GM19452 (cell line): Measurements from ENCODE around the gene ZMYND8.
"Not testable (repeated sequence)": the region's sequence is repeated elsewhere in the genome, so short reads cannot be mapped to it uniquely, and the experiment has no call there.

Experiments used
- ATAC-seq: cut with Tn5 transposase; IDR thresholded peaks from one replicate; pipeline ENCODE4 v1.9.1; 2021; ENCODE audit not compliant: unreplicated experiment

ZMYND8 gene

DNA sequence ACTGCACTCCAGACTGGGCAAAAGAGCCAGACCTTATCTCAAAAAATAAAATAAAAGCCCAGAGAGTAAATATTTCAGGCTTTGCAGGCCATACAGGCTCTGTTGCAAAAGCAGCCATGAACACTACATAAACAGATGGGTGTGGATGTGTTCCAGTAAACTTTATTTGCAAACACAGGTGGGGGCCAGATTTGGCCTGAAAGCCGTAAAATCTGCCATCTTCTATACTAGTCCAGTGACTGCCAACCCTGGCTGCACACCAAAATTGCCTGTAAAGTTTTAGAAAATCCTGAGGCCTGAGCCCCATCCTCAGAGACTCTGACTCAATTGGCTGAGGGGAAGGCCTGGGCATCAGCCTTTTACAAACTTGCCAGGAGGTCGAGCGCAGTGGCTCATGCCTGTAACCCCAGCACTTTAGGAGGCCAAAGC is 103.6 kb downstream of the ZMYND8 start:
- no peak for ATAC-seq

DNA sequence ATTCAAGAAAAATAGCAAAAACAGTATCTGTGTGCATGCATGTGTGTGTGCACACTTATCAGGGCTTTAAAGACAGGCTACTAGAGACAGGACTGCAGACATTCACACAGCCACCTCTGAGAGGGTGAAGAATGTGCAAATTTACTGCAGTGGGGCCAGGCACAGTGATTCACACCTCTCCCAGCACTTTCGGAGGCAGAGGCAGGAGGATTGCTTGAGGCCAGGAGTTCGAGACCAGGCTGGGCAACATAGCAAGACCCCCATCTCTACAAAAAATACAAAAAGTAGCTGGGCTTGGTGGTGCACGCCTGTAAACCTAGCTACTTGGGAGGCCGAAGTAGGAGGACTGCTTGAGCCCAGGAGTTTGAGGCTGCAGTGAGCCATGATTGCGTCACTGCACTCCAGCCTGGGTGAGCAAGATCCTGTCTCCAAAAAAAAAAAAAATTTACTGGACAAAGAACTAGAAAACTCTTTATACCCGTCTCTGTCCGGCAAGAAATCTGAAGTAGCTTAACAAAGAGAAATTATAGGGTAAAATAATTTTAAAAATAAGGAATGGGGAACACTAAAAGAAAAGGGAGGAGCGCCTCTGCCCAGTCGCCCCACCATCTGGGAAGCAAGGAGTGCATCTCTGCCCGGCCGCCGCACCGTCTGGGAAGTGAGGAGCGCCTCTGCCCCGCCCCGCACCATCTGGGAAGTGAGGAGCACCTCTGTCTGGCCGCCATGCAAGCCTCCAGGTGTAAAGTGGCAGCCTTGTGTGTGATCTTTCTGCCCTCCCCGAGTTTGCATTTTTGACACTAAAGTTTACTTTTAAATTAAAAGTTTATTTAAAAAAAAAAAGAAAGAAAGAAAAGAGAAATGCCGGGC is 105.1 kb downstream of the ZMYND8 start:
- no peak for ATAC-seq

DNA sequence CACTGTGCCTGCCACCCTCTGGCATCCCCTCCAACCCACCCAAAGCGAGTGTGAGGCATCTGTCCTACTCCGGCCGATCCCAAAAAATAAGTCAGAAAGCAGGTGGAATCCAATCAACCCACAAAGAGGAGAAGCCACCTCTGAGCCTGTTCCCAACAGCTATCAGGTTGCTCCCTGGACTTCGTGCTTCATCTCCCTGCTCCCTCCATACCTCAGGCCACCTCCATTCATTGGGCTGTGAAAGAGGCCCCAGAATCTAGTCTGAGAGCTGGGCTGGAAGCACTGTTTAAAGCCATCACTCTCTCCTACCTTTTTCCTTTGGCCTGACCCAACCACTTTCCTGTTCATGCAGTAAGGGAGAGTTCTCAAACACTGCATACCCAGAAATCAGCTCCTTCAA is 106.1 kb downstream of the ZMYND8 start:
- no peak for ATAC-seq

DNA sequence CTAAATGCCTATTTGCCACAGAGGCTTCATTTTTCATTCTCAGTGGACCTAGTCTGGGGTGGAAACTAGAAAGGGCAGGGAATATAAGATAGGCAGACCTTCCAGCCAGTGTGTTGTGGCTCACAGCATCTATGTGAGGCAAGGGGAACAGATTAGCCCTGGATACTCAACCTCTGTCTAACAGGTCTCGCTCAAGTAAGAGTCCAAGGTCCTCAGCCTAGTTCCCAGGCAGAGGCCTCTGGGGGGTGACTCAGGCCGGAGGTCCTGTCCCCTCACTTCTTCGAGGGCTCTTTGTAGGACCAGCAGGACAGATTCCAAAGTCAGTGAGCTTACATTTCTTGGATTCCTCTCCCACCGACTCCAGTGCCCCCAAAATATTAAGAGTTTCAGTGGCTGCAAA is 106.6 kb downstream of the ZMYND8 start:
- no peak for ATAC-seq

DNA sequence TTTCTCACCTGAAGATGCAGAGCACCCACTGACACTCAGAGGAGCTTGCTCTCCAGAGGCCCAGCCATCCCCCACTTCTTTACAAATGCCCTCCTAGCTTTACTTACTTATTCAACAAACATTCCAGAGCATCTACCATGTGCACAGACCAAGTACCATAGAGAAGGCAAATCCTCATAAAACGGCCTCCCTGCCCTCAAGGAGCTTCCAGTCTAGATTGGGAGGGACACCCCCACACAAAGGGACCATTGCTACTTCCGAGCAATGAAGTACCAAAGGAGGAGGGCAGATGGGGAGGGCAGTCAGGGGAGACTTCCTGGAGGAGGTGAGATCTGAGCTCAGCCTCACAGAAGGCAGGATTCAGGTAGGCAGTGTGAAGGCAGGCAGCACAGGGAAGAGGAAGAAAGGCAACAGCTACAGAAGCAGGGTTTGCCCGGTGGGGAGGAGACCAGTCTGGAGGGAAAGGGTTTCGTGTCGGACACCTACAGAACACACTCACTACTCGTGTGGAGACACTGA is 108.0 kb downstream of the ZMYND8 start:
- no peak for ATAC-seq

DNA sequence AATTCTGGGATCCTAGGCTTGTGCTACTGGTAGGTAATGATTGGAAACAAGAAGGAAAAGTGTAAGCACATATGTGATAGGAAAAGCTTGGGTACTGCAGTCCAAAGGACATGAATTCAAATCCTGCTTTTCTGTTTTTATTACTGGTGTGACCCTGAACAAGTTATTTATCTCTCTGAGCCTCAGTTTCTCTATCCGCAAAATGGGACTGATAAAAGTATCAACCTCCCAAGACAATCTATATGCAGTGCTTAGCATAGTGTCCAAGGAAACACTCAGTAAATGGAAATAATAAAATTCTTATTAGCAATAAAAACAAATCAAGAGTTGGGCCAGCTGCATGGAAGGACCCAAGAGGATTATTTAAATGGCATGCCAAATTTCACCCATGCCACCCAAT is 108.5 kb downstream of the ZMYND8 start:
- ATAC-seq = no peak

DNA sequence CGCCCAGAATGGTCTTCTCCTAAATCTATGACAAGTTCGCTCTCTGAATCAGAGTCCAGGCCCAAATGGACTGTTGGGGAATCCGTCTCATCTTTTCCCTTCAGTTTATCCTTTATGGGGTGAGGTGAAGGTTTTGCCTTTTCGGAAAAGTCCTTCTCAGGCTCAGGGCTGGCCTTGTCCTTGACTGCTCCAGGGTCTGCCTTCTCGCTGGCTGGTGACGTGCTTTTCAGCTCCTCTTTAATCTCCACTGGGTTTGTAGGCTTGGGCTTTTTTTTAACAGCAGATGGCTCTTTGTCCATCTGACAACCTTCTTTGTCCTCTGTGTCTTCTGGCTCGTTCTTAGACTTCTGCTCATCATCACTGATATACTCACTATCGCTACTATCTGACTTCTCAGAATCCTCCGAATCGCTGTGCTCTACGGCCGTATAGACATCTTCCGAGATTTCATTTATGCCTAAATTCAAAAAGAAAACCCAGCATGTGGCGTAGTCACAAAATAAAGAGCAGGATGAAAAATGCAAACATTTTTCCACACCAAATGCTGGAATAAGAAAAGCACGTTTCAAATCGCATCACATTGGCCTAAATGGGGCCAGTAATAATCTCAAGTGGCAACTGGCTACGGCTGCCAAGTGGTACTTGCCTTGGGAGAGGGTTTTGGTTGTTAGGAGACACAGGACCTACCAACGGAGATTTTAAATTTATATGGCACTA is 110.3 kb downstream of the ZMYND8 start:
- no peak for ATAC-seq

DNA sequence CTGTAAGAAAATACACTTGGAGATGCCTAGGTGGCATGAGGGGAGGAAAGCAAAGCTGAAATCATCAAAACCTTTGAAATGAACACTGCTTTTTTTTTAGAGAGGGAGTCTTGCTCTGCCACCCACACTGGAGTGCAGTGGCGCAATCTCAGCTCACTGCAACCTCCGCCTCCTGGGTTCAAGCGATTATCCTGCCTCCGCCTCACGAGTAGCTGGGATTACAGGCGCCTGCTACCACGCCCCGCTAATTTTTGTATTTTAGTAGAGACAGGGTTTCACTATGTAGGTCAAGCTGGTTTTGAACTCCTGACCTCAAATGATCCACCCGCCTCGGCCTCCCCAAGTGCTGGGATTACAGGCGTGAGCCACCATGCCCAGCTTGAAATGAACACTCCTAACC is 111.3 kb downstream of the ZMYND8 start:
- ATAC-seq = not testable (repeated sequence)

DNA sequence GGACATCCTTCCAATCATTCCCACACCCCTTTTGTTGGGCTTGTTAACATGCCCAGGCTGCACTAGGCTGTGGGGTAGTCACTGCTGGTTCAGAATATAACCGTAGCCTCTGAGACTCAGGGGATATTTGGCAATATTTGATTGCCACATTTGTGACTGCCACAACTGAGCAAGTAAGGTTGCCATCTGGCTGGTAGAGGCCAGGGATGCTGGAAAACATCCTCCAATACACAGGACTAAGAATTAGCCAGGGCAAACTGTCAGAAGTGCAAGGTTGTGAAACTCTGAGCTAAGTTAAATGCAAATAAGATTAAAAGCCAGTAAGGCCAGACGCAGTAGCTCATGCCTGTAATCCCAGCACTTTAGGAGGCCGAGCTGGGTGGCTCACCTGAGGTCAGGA is 112.0 kb downstream of the ZMYND8 start:
- ATAC-seq = no peak

DNA sequence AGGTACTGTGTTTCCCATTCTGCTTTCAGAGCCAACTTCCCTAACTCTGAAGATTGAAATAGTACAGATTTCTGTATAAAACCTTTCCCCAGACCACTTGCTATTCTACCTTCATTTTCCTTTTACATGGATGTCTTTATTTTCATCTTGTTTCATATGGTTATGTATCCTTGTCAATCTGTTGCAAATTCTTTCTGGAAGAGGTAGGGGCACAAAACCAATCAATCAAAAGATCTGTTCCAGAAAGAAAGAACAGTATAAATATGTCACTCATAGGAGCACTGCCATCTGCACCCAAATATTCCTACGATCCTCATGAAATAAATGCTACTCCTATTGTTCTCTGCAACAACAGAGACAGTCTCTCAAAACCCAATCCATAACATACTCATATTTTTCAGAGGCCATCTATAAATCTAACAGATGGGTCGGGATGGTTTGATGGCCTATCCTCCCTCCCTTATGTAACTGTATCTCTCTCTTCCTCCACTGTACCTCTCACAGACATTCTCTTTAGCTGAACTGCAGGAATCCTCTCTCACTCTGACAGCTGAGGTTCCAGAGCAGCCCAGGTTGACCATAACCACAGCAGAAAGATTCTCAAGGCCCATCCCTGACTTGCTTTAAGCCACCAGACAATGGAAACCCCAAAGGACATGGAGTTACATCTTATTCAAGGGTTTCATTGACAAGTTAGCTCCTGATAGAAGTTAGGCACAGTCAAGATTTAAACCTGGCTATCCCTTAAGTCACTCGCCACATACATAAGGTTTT is 112.8 kb downstream of the ZMYND8 start:
- no peak for ATAC-seq

DNA sequence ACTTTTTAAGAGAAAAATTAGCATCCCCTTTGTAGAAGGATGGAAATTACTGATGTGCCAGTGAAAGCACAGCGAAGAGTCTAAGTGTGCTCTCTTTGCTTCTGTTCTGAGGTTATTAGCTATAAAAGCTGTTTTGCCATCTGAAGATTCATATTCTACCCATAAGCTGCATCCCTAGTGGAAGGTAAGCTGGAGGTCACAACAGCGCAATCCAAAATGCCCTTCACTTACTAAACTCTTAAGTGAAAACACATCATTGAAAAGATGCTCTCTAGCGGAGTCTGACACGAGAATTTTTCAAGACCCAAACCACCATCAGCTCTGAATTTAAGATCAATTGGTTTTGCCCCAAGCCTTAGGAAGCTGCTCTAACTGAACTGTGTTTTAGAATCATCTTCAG is 113.5 kb downstream of the ZMYND8 start:
- ATAC-seq = no peak

DNA sequence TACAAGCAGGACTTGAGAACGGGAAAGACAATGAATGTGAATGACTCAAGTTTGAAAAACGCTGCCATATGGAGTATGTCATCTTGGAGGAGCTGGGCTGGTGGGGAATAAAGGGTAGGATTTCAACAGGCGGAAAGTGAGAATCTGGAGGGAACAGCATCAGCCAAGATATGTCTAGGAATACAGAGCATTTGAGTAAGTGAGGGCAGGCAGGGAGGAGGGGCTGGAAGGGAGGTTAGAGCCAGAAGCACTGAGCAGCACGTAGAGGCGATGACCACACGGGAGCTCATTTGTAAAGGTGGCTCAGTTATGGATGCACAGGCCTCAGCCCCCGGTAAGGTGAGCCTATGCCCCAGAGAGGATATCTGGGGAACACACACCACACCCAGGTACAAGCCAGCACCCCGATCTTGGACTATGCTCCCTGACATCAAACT is 115.1 kb downstream of the ZMYND8 start:
- no peak for ATAC-seq

DNA sequence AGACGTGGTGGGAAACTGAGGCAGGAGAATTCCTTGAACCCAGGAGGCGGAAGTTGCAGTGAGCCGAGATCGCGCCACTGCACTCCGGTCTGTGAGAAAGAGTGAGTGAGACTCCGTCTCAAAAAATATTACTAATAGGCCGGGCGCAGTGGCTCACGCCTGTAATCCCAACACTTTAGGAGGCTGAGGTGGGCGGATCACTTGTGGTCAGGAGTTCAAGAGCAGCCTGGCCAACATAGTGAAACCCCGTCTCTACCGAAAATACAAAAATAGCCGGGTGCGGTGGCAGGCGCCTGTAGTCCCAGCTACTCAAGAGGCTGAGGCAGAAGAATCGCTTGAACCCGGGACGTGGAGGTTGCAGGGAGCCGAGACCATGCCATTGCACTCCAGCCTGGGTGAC is 116.4 kb downstream of the ZMYND8 start:
- ATAC-seq = not testable (repeated sequence)

DNA sequence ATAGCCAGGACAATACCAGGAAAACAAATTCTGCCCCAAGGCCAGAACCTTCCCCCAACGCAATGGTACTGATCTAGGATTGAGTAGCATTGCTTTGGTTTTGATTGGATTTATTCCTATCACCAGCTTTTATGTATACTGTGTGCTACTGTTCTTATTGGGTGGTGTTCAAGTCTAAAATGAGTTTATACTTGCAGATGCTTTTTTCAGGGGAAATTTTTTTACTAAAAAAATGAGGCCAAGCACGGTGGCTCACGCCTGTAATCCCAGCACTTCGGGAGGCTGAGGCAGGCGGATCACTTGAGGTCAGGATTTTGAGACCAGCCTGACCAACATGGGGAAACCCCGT is 116.8 kb downstream of the ZMYND8 start:
- no peak for ATAC-seq

DNA sequence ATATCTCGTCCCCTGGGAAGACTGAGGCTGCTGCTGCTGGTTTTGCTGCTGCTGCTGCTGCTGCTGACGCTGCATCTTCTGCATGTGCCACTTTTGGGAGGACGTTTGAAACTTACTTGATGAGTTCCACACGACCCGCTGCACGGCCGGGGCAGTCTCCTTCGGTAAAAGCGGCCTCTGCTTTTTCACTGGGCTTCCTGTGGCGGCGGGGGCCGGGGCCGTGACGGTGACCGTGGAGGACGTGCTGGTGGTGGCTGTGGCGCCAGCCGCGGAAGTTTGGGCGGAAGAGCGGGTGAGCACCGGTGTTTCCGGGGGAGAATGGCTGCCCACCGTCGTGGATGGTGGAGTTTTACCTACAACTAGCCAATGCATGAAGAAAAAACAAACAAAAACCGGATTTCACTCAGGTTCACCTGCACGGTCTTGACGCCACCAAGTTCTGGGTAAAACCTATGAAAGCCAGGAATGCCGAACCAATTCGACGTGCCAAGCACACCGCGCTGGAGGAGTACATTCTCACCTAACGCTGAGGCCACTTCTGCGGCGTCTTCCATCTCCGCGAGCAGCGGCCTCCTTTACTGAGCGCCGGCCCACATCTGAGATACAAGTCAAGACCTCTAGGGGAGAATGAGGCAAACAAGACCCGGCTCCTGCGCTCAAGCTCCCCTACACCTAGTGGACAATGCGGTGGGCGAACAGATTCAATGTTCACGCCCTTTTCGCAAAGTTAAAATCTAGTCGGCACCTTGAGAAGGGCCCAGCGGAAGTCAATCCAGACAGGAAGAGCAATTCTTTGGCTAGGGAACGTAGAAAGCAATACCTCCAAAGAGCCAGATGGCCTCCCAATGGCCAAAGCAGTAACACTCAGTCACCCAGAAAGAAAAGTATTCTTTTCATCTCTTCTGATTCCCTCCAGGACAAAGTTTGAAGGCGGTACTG is 117.5 kb downstream of the ZMYND8 start:
- no peak for ATAC-seq

DNA sequence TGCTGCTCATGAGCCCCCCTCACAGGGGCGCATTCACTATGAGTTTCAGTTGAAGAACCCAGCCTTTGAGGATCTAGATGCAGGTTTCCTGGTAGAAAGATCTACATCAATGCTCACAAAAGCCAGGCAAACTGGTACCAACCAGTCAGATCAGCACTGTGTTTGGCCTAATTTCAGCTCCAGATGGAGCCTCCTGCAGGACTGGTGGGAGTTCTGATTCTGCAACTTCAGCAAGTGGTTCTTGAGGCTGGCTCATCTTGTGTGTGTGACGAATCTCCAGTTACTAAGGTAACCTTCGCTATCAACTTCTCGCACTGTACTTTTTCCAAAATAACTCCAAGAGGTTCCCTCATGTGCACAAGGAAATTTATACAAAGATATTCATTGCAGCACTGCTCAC is 118.8 kb downstream of the ZMYND8 start:
- ATAC-seq = no peak

DNA sequence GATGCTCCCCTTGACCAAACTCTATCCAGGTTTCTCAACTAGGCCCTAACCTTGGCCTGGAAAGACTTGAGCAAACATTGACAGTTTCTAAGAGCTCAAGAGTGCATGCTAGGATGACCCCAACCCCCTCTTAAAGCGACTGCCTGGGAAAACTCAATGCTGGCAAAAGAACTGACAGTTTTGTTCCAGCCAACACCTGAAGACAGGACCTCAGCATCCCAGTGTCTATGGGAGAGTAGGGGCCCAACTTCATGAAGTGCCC is 119.9 kb downstream of the ZMYND8 start:
- ATAC-seq = no peak

DNA sequence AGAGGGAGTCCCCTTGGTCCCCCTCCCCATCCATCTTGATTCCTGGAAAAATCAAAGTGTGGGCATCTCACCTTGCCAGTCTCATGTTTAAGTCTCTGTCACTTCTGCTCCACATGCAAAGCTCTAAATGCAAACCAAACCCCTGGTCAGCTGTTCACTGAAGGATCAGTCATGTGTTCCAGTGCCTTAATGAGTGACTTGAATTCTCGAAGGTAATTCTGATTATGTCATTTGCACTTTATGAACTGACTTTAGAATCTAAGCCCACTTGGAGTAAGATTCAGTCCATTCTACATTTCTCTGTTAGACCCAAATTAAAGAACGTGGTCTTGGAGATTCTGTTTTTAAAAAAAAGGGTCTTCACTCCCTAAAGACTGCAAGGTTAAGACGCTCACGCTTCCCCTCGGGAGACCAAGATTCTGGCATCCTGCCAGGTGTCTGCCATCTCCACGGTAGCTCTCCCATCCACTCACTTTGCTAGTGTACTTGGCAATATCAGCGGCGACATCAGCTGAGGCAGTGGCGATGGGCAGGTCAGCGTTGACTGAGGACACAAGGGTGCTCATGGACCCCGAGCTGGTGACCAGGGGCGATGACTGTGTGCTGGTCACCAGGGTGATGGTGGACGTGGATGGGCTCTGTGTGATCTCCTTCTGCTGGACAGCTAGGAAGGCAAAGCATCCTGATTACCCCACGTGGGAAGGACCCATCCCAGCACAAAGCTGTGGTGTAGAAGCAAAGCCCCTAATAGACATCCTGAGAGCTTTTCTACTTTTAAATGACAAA is 120.5 kb downstream of the ZMYND8 start:
- ATAC-seq = no peak

DNA sequence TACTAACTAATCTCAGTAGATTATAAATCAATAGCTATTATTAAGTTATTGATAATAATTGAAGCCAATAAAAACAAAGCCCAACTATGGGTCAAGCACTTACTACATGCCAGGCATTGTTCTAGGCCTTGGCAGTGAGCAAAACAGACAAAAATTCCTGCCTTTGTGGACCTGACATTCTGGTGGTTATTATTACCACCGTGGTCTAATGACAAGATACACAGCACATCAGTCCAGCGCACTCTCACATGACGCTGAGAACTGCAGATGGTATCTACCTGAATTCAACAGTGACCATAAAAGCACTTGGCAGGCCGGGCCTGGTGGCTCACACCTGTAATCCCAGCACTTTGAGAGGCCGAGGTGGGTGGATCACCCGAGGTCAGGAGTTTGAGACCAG is 121.4 kb downstream of the ZMYND8 start:
- ATAC-seq = no peak
